GM18951 (cell line): ENCODE results near the gene RPS6KA5.

Source experiments
- POLR2A ChIP-seq: IDR thresholded peaks from 4 replicates; pipeline ENCODE4 v1.6.1; 2011; ENCODE audit warnings: mild to moderate bottlenecking; ENCODE audit not compliant: insufficient read length, insufficient read depth; ENCODE audit errors: extremely low read depth
- in situ Hi-C: fragments of 300-500 bp; cut with MboI; formaldehyde crosslinking; loops from one replicate; pipeline ENCODE4 v1.12.0; 2022; ENCODE audit warnings: low sequenced_read_pairs, mixed read lengths, inconsistent platforms; ENCODE audit not compliant: unreplicated experiment

Gene RPS6KA5

GRCh38 chr14:90815572-90815821 lies 244.9 kb downstream of the RPS6KA5 start:
- in situ Hi-C loops: no loop called here
- no peak for TF ChIP-seq POLR2A

- no peak for TF ChIP-seq POLR2A
These were observed 245.5 kb downstream of the RPS6KA5 start for GRCh38 chr14:90814806-90815571.

GRCh38 chr14:90813442-90813841 lies 247.0 kb downstream of the RPS6KA5 start:
- no peak for TF ChIP-seq POLR2A
- in situ Hi-C loops: no loop called here

More at GRCh38 chr14:90814806-90815571, 245.5 kb downstream of the RPS6KA5 start:
- in situ Hi-C loops: no loop called here

- in situ Hi-C loops: no loop called here
- no peak for TF ChIP-seq POLR2A
These were observed 248.3 kb downstream of the RPS6KA5 start for GRCh38 chr14:90812109-90812508.

GRCh38 chr14:90811641-90812040 lies 248.8 kb downstream of the RPS6KA5 start:
- in situ Hi-C loops: no loop called here
- TF ChIP-seq POLR2A: no peak

- no peak for TF ChIP-seq POLR2A
These were observed 249.6 kb downstream of the RPS6KA5 start for GRCh38 chr14:90810806-90811205.

GRCh38 chr14:90809530-90810312 lies 250.7 kb downstream of the RPS6KA5 start:
- TF ChIP-seq POLR2A: no peak
- in situ Hi-C loops: no loop called here

More at GRCh38 chr14:90810806-90811205, 249.6 kb downstream of the RPS6KA5 start:
- in situ Hi-C loops: no loop called here

GRCh38 chr14:90808759-90809529 lies 251.5 kb downstream of the RPS6KA5 start:
- in situ Hi-C loops: no loop called here
- TF ChIP-seq POLR2A: no peak

GRCh38 chr14:90807060-90807459 lies 253.4 kb downstream of the RPS6KA5 start:
- in situ Hi-C loops: no loop called here
- no peak for TF ChIP-seq POLR2A

GRCh38 chr14:90805662-90806540 lies 254.5 kb downstream of the RPS6KA5 start:
- TF ChIP-seq POLR2A: no peak
- in situ Hi-C loops: no loop called here

- no peak for TF ChIP-seq POLR2A
- in situ Hi-C loops: no loop called here
These were observed 255.4 kb downstream of the RPS6KA5 start for GRCh38 chr14:90805084-90805391.

GRCh38 chr14:90804292-90805083 lies 256.0 kb downstream of the RPS6KA5 start:
- in situ Hi-C loops: no loop called here
- TF ChIP-seq POLR2A: no peak
